NCI-H2227 treated with DMSO at 0.1 percent for 48 hours (cell line): Measurements from ENCODE around the gene ASB8.

Experiments used
- DNase-seq: peaks from one replicate; lab custom pipeline; 2025; lab: John Stamatoyannopoulos, UW

Gene ASB8

DNA sequence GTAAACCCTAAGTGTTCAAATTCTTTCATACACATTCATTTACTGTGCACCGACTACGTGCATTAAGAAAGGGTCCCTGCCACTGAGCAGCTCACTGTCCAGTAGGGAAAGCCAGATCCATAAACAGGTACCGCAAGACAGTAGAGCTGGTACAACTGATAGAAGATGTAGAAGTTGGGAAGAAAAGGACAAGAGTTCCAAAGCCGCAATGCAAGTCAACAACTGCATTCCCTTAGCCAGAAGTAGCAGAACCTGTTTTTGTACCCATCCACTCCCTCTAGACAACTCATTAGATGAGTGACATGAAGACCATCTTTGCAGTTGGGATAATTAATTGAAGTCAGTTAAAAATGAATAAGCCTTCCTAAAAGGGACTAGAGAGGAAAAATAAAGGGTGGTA lies 52.8 kb downstream of the ASB8 start:
- DNase-seq = no peak
